Neural cell (in vitro differentiated cells): Measurements from ENCODE around the gene CLNK. TPM values are rescaled to one million over a fixed set of nuclear protein-coding genes. Genes with fewer than 3 reads are reported as not detected.

ENCODE experiments used
- H2AFZ ChIP-seq: fragments of 200-600, 300-800 bp; sonication (generic), shearing (Covaris generic); 2 replicates; pipeline ENCODE4 v1.6.0; 2014; ENCODE audit warnings: low read depth, mild to moderate bottlenecking, antibody characterized with exemption, low read length, moderate library complexity
- H3F3A ChIP-seq: fragments of 200-600 bp; shearing (Covaris generic); 2 replicates; pipeline ENCODE4 v1.6.1; 2016; ENCODE audit warnings: mild to moderate bottlenecking, moderate library complexity, mixed read lengths, antibody characterized with exemption, low read length; ENCODE audit not compliant: insufficient read depth, poor library complexity, severe bottlenecking
- H3K27ac ChIP-seq: fragments of 200-600, 300-800 bp; sonication (generic), shearing (Covaris generic); 2 replicates; pipeline ENCODE4 v1.5.1; 2014; ENCODE audit warnings: mild to moderate bottlenecking, low read length, moderate library complexity
- H3K27me3 ChIP-seq: fragments of 300-800, 200-600 bp; sonication (generic), shearing (Covaris generic); 2 replicates; pipeline ENCODE4 v1.6.0; 2014; ENCODE audit warnings: mild to moderate bottlenecking, low read depth, low read length, moderate library complexity; ENCODE audit not compliant: insufficient read depth
- H3K36me3 ChIP-seq: fragments of 300-800, 200-600 bp; sonication (generic), shearing (Covaris generic); 2 replicates; pipeline ENCODE4 v1.5.1; 2014; ENCODE audit warnings: mild to moderate bottlenecking, antibody characterized with exemption, low read length, moderate library complexity; ENCODE audit not compliant: insufficient read depth
- H3K4me2 ChIP-seq: fragments of 300-800, 200-600 bp; sonication (generic), shearing (Covaris generic); 2 replicates; pipeline ENCODE4 v1.6.0; 2014; ENCODE audit warnings: mild to moderate bottlenecking, low read length
- H3K4me3 ChIP-seq: fragments of 300-800, 200-600 bp; sonication (generic), shearing (Covaris generic); 2 replicates; pipeline ENCODE4 v1.5.1; 2014; ENCODE audit warnings: mild to moderate bottlenecking, low read length, moderate library complexity
- H3K79me2 ChIP-seq: fragments of 200-600 bp; shearing (Covaris generic); replicated peaks from 2 replicates; pipeline ENCODE4 v1.6.0; 2014; ENCODE audit warnings: mild to moderate bottlenecking, low read length, moderate library complexity; ENCODE audit not compliant: insufficient read depth
- H3K9ac ChIP-seq: fragments of 300-800, 200-600 bp; sonication (generic), shearing (Covaris generic); 2 replicates; pipeline ENCODE4 v1.6.1; 2016; ENCODE audit warnings: mild to moderate bottlenecking, low read length, mixed read lengths
- H3K9me2 ChIP-seq: fragments of 200-600 bp; shearing (Covaris generic); 2 replicates; pipeline ENCODE4 v1.6.1; 2016; ENCODE audit warnings: mild to moderate bottlenecking, low read length, mixed read lengths; ENCODE audit not compliant: insufficient read depth
- H3K9me3 ChIP-seq: fragments of 200-600, 300-800 bp; sonication (generic), shearing (Covaris generic); 2 replicates; pipeline ENCODE4 v1.6.1; 2016; ENCODE audit warnings: mild to moderate bottlenecking, mixed run types, low read length, moderate library complexity, mixed read lengths
- H4K20me1 ChIP-seq: fragments of 200-600 bp; shearing (Covaris generic); 2 replicates; pipeline ENCODE4 v1.6.1; 2016; ENCODE audit warnings: mild to moderate bottlenecking, mixed run types; ENCODE audit not compliant: insufficient read depth
- CTCF ChIP-seq: fragments of 450-650 bp; IDR thresholded peaks from 2 replicates; pipeline ENCODE4 v1.5.1; 2014; ENCODE audit warnings: antibody characterized with exemption, mild to moderate bottlenecking, moderate library complexity; ENCODE audit not compliant: poor library complexity, severe bottlenecking
- EP300 ChIP-seq: fragments of 450-650 bp; conservative IDR thresholded peaks from 2 replicates; pipeline ENCODE4 v1.6.1; 2014; ENCODE audit warnings: antibody characterized with exemption, mild to moderate bottlenecking, moderate library complexity; ENCODE audit not compliant: poor library complexity, severe bottlenecking
- EZH2 ChIP-seq: fragments of 200-600, 300-800 bp; shearing (Covaris generic), sonication (generic); IDR thresholded peaks from 2 replicates; pipeline ENCODE4 v1.6.1; 2014; ENCODE audit warnings: antibody characterized with exemption, low read length, borderline replicate concordance, mild to moderate bottlenecking; ENCODE audit not compliant: insufficient read depth, poor library complexity, severe bottlenecking
- MXI1 ChIP-seq: fragments of 450-650 bp; conservative IDR thresholded peaks from 2 replicates; pipeline ENCODE4 v1.6.1; 2014; ENCODE audit warnings: antibody characterized with exemption, mild to moderate bottlenecking; ENCODE audit not compliant: poor library complexity, severe bottlenecking
- POLR2AphosphoS5 ChIP-seq: IDR thresholded peaks from 2 replicates; pipeline ENCODE4 v1.6.1; 2012
- RAD21 ChIP-seq: fragments of 450-650 bp; conservative IDR thresholded peaks from 2 replicates; pipeline ENCODE4 v1.6.1; 2014; ENCODE audit warnings: antibody characterized with exemption, mild to moderate bottlenecking, moderate library complexity
- REST ChIP-seq: IDR thresholded peaks from 2 replicates; pipeline ENCODE4 v1.6.1; 2012; ENCODE audit warnings: borderline replicate concordance
- SMC3 ChIP-seq: fragments of 450-650 bp; conservative IDR thresholded peaks from 2 replicates; pipeline ENCODE4 v1.6.1; 2014; ENCODE audit warnings: antibody characterized with exemption, mild to moderate bottlenecking, moderate library complexity; ENCODE audit not compliant: poor library complexity
- TAF1 ChIP-seq: IDR thresholded peaks from 2 replicates; pipeline ENCODE4 v1.6.1; 2012; ENCODE audit warnings: low read depth
- polyA plus RNA-seq: library from polyadenylated mRNA; depleted of rRNA; stranded (reverse); fragments of >200 nt; gene quantifications from 2 replicates; pipeline ENCODE4 v1.2.3, GENCODE V29; 2014

CLNK gene
- polyA plus RNA-seq, 1 donor from 2014 or later: not detected

GRCh38 chr4:10721616-10722015 lies 37.0 kb upstream of the CLNK start:
- no peak overlapping the region for H3K9ac ChIP-seq
- H3K9me2 ChIP-seq: no peaks in the 10 kb centered on the region
- no peaks in the 10 kb centered on the region for H3K36me3 ChIP-seq
- no peaks in the 10 kb centered on the region for H3K9me3 ChIP-seq
- TF ChIP-seq RAD21: no peak
- no peak for TF ChIP-seq SMC3
- TF ChIP-seq CTCF: no peak
- TF ChIP-seq EZH2: no peak
- no peak for TF ChIP-seq EP300
- no peak for TF ChIP-seq MXI1
- no peak for TF ChIP-seq REST
- TF ChIP-seq TAF1: no peak
- no peak for TF ChIP-seq POLR2AphosphoS5
- H2AFZ ChIP-seq: no peak overlapping the region
- H3K27me3 ChIP-seq: no peaks in the 10 kb centered on the region
- H4K20me1 ChIP-seq: no peaks in the 10 kb centered on the region
- H3K79me2 ChIP-seq: no peaks in the 10 kb centered on the region
- no peaks in the 10 kb centered on the region for H3F3A ChIP-seq
- H3K27ac ChIP-seq: no peak overlapping the region
- no peak overlapping the region for H3K4me3 ChIP-seq
- H3K4me2 ChIP-seq: no peak overlapping the region

- no peak overlapping the region for H3K27ac ChIP-seq
- TF ChIP-seq SMC3 (no peak), REST (no peak), TAF1 (no peak), POLR2AphosphoS5 (no peak), RAD21 (no peak), EZH2 (no peak), MXI1 (no peak), EP300 (no peak), CTCF (no peak)
- no peak overlapping the region for H2AFZ ChIP-seq
- no peaks in the 10 kb centered on the region for H3F3A ChIP-seq
- H3K27me3 ChIP-seq: no peaks in the 10 kb centered on the region
- H3K9me2 ChIP-seq: no peaks in the 10 kb centered on the region
- H3K4me3 ChIP-seq: no peak overlapping the region
- no peaks in the 10 kb centered on the region for H4K20me1 ChIP-seq
- H3K4me2 ChIP-seq: no peak overlapping the region
- H3K79me2 ChIP-seq: no peaks in the 10 kb centered on the region
- no peak overlapping the region for H3K9ac ChIP-seq
- no peaks in the 10 kb centered on the region for H3K9me3 ChIP-seq
- no peaks in the 10 kb centered on the region for H3K36me3 ChIP-seq
Observed at GRCh38 chr4:10716163-10716562, 31.6 kb upstream of the CLNK start.
